SK-N-SH (cell line): ENCODE results near the gene CLASP1. TPM values are rescaled to one million over a fixed set of nuclear protein-coding genes. Genes with fewer than 3 reads are reported as not detected.

Source experiments
- CTCF ChIA-PET: fragments of 300-600, 350-600 bp; formaldehyde crosslinking; extraction: SDS; loops from one replicate; lab custom pipeline; 2021; lab: Yijun Ruan, JAX
- POLR2A ChIA-PET: fragments of 350-600 bp; sonication (Branson Sonifier 250); formaldehyde crosslinking; extraction: SDS; loops from one replicate; lab custom pipeline; 2020; ENCODE audit warnings: antibody characterized with exemption, inconsistent platforms; lab: Yijun Ruan, JAX
- DNase-seq: peaks from one replicate; pipeline ENCODE4 v3.0.0; 2012
- H2AFZ ChIP-seq: fragments of 200-600 bp; sonication (generic); 2 replicates; pipeline ENCODE4 v1.8.1; 2016; ENCODE audit warnings: antibody characterized with exemption, mild to moderate bottlenecking, low read depth
- H3F3A ChIP-seq: fragments of 200-600 bp; sonication (generic); replicated peaks from 2 replicates; pipeline ENCODE3; 2016; ENCODE audit warnings: antibody characterized with exemption, mild to moderate bottlenecking; ENCODE audit not compliant: insufficient read depth
- H3K27ac ChIP-seq, 2 experiments: fragments of 200-500 bp in 1 of 2; fragments of 200-600 bp in 1 of 2; sonication (Bioruptor generic) in 1 of 2; sonication (generic), shearing (Covaris generic) in 1 of 2; 2 replicates each; pipeline versions ENCODE4 v1.5.1 to v1.6.1; 2014 to 2016; ENCODE audit warnings: low read depth in 2 of 2, inconsistent platforms in 1 of 2, low read length in 1 of 2, mild to moderate bottlenecking in 1 of 2, mixed read lengths in 1 of 2
- H3K27me3 ChIP-seq: fragments of 200-600 bp; sonication (generic), shearing (Covaris generic); 2 replicates; pipeline ENCODE4 v1.6.1; 2016; ENCODE audit warnings: mixed run types; ENCODE audit not compliant: insufficient read depth
- H3K36me3 ChIP-seq, 2 experiments: fragments of 200-500 bp in 1 of 2; fragments of 200-600 bp in 1 of 2; sonication (Bioruptor generic) in 1 of 2; sonication (generic) in 1 of 2; replicated peaks in 1 of 2; 2 replicates each; pipeline versions ENCODE3 to v1.5.1; 2014 to 2016; ENCODE audit warnings: low read length in 1 of 2, mild to moderate bottlenecking in 1 of 2; ENCODE audit not compliant: insufficient read depth in 2 of 2, control insufficient read depth in 1 of 2
- H3K4me1 ChIP-seq, 2 experiments: fragments of 200-500 bp in 1 of 2; fragments of 200-600 bp in 1 of 2; sonication (Bioruptor generic) in 1 of 2; sonication (generic), shearing (Covaris generic) in 1 of 2; 2 replicates each; pipeline versions ENCODE4 v1.5.1 to v1.6.1; 2014 to 2016; ENCODE audit warnings: low read depth in 1 of 2, low read length in 1 of 2, mixed run types in 1 of 2; ENCODE audit not compliant: insufficient read depth in 2 of 2, control insufficient read depth in 1 of 2
- H3K4me2 ChIP-seq: fragments of 200-600 bp; sonication (generic), shearing (Covaris generic); 2 replicates; pipeline ENCODE4 v1.6.1; 2017; ENCODE audit warnings: mixed run types
- H3K4me3 ChIP-seq, 2 experiments: fragments of 200-500 bp in 1 of 2; fragments of 200-600 bp in 1 of 2; sonication (Bioruptor generic) in 1 of 2; sonication (generic), shearing (Covaris generic) in 1 of 2; 2 replicates each; pipeline versions ENCODE4 v1.5.1 to v1.8.1; 2014 to 2016; ENCODE audit warnings: low read depth in 2 of 2, inconsistent platforms in 1 of 2, low read length in 1 of 2, mild to moderate bottlenecking in 1 of 2, mixed read lengths in 1 of 2, moderate library complexity in 1 of 2
- H3K79me2 ChIP-seq: fragments of 200-600 bp; sonication (generic); 2 replicates; pipeline ENCODE4 v1.8.1; 2017; ENCODE audit warnings: mild to moderate bottlenecking; ENCODE audit not compliant: insufficient read depth
- H3K9ac ChIP-seq: fragments of 200-600 bp; sonication (generic); 2 replicates; pipeline ENCODE4 v1.6.1; 2017; ENCODE audit warnings: mixed run types
- H3K9me2 ChIP-seq: fragments of 200-600 bp; sonication (generic); 2 replicates; pipeline ENCODE4 v1.6.1; 2017; ENCODE audit warnings: mixed run types
- H3K9me3 ChIP-seq: fragments of 200-600 bp; sonication (generic); 2 replicates; pipeline ENCODE4 v1.6.1; 2017; ENCODE audit warnings: mixed run types, mild to moderate bottlenecking, moderate library complexity
- H4K20me1 ChIP-seq: fragments of 200-600 bp; sonication (generic); 2 replicates; pipeline ENCODE4 v1.6.1; 2017; ENCODE audit warnings: mild to moderate bottlenecking, mixed run types; ENCODE audit not compliant: insufficient read depth
- CHD2 ChIP-seq: fragments of 150-350 bp; IDR thresholded peaks from 2 replicates; pipeline ENCODE4 v1.6.1; 2018; ENCODE audit warnings: low read length; ENCODE audit not compliant: partially characterized antibody
- CTCF ChIP-seq: fragments of 200-600 bp; sonication (generic); IDR thresholded peaks from 2 replicates; pipeline ENCODE4 v1.6.1; 2017; ENCODE audit warnings: antibody characterized with exemption, mild to moderate bottlenecking, moderate library complexity
- ELF1 ChIP-seq: IDR thresholded peaks from 2 replicates; pipeline ENCODE4 v1.4.0; 2012
- EP300 ChIP-seq, 2 experiments: IDR thresholded peaks; 2 replicates each; pipeline versions ENCODE4 v1.4.0 to v1.6.1; 2012; ENCODE audit warnings: borderline replicate concordance in 1 of 2, low read depth in 1 of 2, low read length in 1 of 2
- FOSL2 ChIP-seq: IDR thresholded peaks from 2 replicates; pipeline ENCODE4 v1.4.0; 2012; ENCODE audit warnings: low read depth, mild to moderate bottlenecking, moderate library complexity, borderline replicate concordance
- FOXM1 ChIP-seq: IDR thresholded peaks from 2 replicates; pipeline ENCODE4 v1.4.0; 2012; ENCODE audit warnings: low read depth, mild to moderate bottlenecking
- GATA2 ChIP-seq: sonication (generic); formaldehyde crosslinking; IDR thresholded peaks from 2 replicates; pipeline ENCODE4 v1.5.0; 2020; ENCODE audit warnings: mild to moderate bottlenecking, missing genetic modification reagents
- MEF2A ChIP-seq: IDR thresholded peaks from 2 replicates; pipeline ENCODE4 v1.4.0; 2012; ENCODE audit warnings: low read depth, borderline replicate concordance
- MXI1 ChIP-seq: IDR thresholded peaks from 2 replicates; pipeline ENCODE4 v1.6.1; 2012; ENCODE audit warnings: mild to moderate bottlenecking, low read depth, low read length, improper control_type of control experiment
- PBX3 ChIP-seq: IDR thresholded peaks from 2 replicates; pipeline ENCODE4; 2012
- RCOR1 ChIP-seq: fragments of 150-350 bp; IDR thresholded peaks from 2 replicates; pipeline ENCODE4 v1.6.1; 2017; ENCODE audit warnings: antibody characterized with exemption, low read length
- RFX5 ChIP-seq: IDR thresholded peaks from 2 replicates; pipeline ENCODE4 v1.6.1; 2012; ENCODE audit warnings: mild to moderate bottlenecking, improper control_type of control experiment, low read length
- SMC3 ChIP-seq: IDR thresholded peaks from 2 replicates; pipeline ENCODE4 v1.6.1; 2012; ENCODE audit warnings: low read depth, low read length, improper control_type of control experiment
- TCF12 ChIP-seq: IDR thresholded peaks from 2 replicates; pipeline ENCODE4 v1.4.0; 2012
- TEAD4 ChIP-seq: IDR thresholded peaks from 2 replicates; pipeline ENCODE4 v1.4.0; 2012; ENCODE audit warnings: mild to moderate bottlenecking, borderline replicate concordance; ENCODE audit not compliant: insufficient read depth
- USF1 ChIP-seq: IDR thresholded peaks from 2 replicates; pipeline ENCODE4 v1.4.0; 2012; ENCODE audit warnings: low read depth, borderline replicate concordance
- YY1 ChIP-seq: IDR thresholded peaks from 2 replicates; pipeline ENCODE4 v1.4.0; 2012; ENCODE audit warnings: low read depth, mild to moderate bottlenecking
- WGBS: methylation state at CpG from one replicate; pipeline ENCODE4 v1.1.6; 2017; ENCODE audit warnings: low lambda C conversion rate; 5-methylcytosine and 5-hydroxymethylcytosine counted together
- polyA plus RNA-seq, 3 experiments: library from polyadenylated mRNA; depleted of rRNA; stranded (reverse); fragments of >200 nt; gene quantifications; 2 replicates each; pipeline ENCODE4 v1.2.3, GENCODE V29; 2012
- TF ChIP-seq, protein P1 (sequence below): fragments of 150-350 bp; IDR thresholded peaks from 2 replicates; pipeline ENCODE4 v1.6.1; 2016; ENCODE audit warnings: mild to moderate bottlenecking, low read depth, low read length
- TF ChIP-seq, protein P2 (sequence below): fragments of 150-350 bp; IDR thresholded peaks from 2 replicates; pipeline ENCODE4 v1.6.1; 2017; ENCODE audit warnings: antibody characterized with exemption, low read length, low read depth, borderline replicate concordance

The CLASP1 gene
- polyA plus RNA-seq, 1 of the 3 experiments (the other 2 are of a cell fraction), result 4.9 TPM

- Histone ChIP-seq H3K27me3 (no peaks in the 10 kb centered on the region), H3K4me1 (peaks cover 7 to 9% of the 10 kb centered on the region in 2 experiments; a peak in 3 of 4 replicates), H3K27ac (peak overlapping the region in 1 of 2 experiments; percentile 58; a peak in 1 of 4 replicates), H3K9ac (no peak overlapping the region), H3K9me3 (no peaks in the 10 kb centered on the region), H4K20me1 (0 out of 2 replicates have a peak, but pooled peaks cover 4% of the 10 kb centered on the region), H3K9me2 (no peaks in the 10 kb centered on the region), H3K36me3 (no peaks in the 10 kb centered on the region), H3K4me3 (no peak overlapping the region), H3K79me2 (peaks cover 58% of the 10 kb centered on the region), H3F3A (no peaks in the 10 kb centered on the region), H2AFZ (no peak overlapping the region), H3K4me2 (no peak overlapping the region)
- ChIA-PET CTCF (no interaction called here), POLR2A (interaction anchor here (0.8 kb wide), 1 partner anchor 49 kb away, joined by 3 read pairs; the partner anchor contains the start of gene RNU4ATAC)
- TF ChIP-seq GATA2 (CRISPR knock-in tag), result peak; percentile 37; the same call in 1 of the 2 replicates
- TF ChIP-seq, protein P1, sequence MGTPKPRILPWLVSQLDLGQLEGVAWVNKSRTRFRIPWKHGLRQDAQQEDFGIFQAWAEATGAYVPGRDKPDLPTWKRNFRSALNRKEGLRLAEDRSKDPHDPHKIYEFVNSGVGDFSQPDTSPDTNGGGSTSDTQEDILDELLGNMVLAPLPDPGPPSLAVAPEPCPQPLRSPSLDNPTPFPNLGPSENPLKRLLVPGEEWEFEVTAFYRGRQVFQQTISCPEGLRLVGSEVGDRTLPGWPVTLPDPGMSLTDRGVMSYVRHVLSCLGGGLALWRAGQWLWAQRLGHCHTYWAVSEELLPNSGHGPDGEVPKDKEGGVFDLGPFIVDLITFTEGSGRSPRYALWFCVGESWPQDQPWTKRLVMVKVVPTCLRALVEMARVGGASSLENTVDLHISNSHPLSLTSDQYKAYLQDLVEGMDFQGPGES, result no peak
- TF ChIP-seq EP300 (IDR thresholded peaks at IDR 0.05; ENCODE audit: borderline replicate concordance in 1 of 2, low read depth in 1 of 2, low read length in 1 of 2), result peak in 1 of 2 experiments; percentile 48; a peak in 1 of 4 replicates
- peak; percentile 28; the same call in 1 of the 2 replicates for TF ChIP-seq MXI1
- 59% methylated on average over 3 of the region's 3 CpGs for WGBS
- peak; percentile 63 for DNase-seq
These were observed 70.0 kb downstream of the CLASP1 start for GRCh38 chr2:121579309-121579708.

DNA sequence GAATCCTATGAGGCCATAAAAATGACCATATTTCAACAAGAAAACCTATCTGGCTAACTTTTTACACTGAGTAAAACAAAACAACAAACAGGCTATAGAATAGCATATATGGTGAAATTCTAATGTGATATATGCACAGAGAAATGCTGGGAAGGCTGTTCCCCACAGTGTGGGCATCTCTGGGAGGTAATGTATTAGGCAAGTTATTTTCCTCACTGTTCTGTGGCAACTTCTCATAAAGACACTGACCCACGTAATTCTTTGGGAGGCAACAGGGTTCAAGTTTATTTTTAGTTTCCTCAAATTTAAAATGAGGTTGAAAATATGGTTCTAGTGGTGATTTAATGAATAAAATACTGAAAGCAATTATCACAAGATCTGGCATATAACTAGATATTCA is 71.9 kb downstream of the CLASP1 start:
- H3K79me2 ChIP-seq, result peaks cover 68% of the 10 kb centered on the region
- no peaks in the 10 kb centered on the region for H3K36me3 ChIP-seq
- H4K20me1 ChIP-seq, result 0 out of 2 replicates have a peak, but pooled peaks cover 4% of the 10 kb centered on the region
- DNase-seq, result no peak
- H3K4me1 ChIP-seq, result peaks cover 7 to 9% of the 10 kb centered on the region in 2 experiments; a peak in 3 of 4 replicates
- WGBS, result 92% methylated on average over 1 of the region's 1 CpG
- H3F3A ChIP-seq, result no peaks in the 10 kb centered on the region
- no peaks in the 10 kb centered on the region for H3K9me3 ChIP-seq
- no peak overlapping the region for H3K9ac ChIP-seq
- H3K27me3 ChIP-seq, result no peaks in the 10 kb centered on the region
- no peak overlapping the region for H3K4me2 ChIP-seq
- H3K27ac ChIP-seq, result no peak overlapping the region
- H2AFZ ChIP-seq, result no peak overlapping the region
- ChIA-PET POLR2A (no interaction called here), CTCF (no interaction called here)
- H3K9me2 ChIP-seq, result no peaks in the 10 kb centered on the region
- H3K4me3 ChIP-seq, result no peak overlapping the region
- TF ChIP-seq TCF12 (no peak), TEAD4 (no peak), PBX3 (no peak), RCOR1 (no peak), CHD2 (no peak), RFX5 (no peak), USF1 (no peak), ELF1 (no peak), FOXM1 (no peak), SMC3 (no peak), CTCF (no peak), MEF2A (no peak), FOSL2 (no peak), EP300 (IDR thresholded peaks at IDR 0.05; ENCODE audit: borderline replicate concordance in 1 of 2, low read depth in 1 of 2, low read length in 1 of 2) (no peak), YY1 (no peak)
- TF ChIP-seq, protein P2, sequence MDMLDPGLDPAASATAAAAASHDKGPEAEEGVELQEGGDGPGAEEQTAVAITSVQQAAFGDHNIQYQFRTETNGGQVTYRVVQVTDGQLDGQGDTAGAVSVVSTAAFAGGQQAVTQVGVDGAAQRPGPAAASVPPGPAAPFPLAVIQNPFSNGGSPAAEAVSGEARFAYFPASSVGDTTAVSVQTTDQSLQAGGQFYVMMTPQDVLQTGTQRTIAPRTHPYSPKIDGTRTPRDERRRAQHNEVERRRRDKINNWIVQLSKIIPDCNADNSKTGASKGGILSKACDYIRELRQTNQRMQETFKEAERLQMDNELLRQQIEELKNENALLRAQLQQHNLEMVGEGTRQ, result no peak
- TF ChIP-seq, protein P1, result no peak
